Adipose tissue (tissue), 3 donors: ENCODE measurements around the gene GPHN. TPM values are rescaled to one million over a fixed set of nuclear protein-coding genes. Genes with fewer than 3 reads are reported as not detected.

Source experiments
- H3K27ac ChIP-seq: one replicate; pipeline ENCODE4 v1.5.1; 2013; ENCODE audit warnings: low read depth, low read length
- WGBS, 3 donors: extraction: QIAGEN DNeasy Blood & Tissue Kit; methylation state at CpG; one replicate each; pipeline ENCODE4 v1.1.7; 2013; 5-methylcytosine and 5-hydroxymethylcytosine counted together
- polyA plus RNA-seq, 3 donors: library from polyadenylated mRNA; stranded (reverse); fragments of 200-250 nt; gene quantifications; one replicate each; pipeline ENCODE4 v1.2.3, GENCODE V29; 2013
- donor health status: healthy with polysubstance abuse.
- donor health status: Bipolar disorder and iron deficiency.
- donor health status: healthy.

GPHN gene
- polyA plus RNA-seq, 3 donors = 13.6 to 17.9 (median 15.6) TPM

GRCh38 chr14:66972469-66972868, 464.5 kb downstream of the GPHN start:
- H3K27ac ChIP-seq = no peak overlapping the region
- 95 to 98% (median 97%) methylated on average over 1 of the region's 1 CpG for WGBS, 3 donors

- H3K27ac ChIP-seq = no peak overlapping the region
Measured at GRCh38 chr14:66974397-66975025, 466.6 kb downstream of the GPHN start.

GRCh38 chr14:66975251-66975650, 467.3 kb downstream of the GPHN start:
- H3K27ac ChIP-seq = no peak overlapping the region
- 90 to 97% (median 91%) methylated on average over 2 of the region's 2 CpGs for WGBS, 3 donors

GRCh38 chr14:66979101-66979974, 471.4 kb downstream of the GPHN start:
- WGBS, 3 donors = 76 to 94% (median 81%) methylated on average over 3 of the region's 3 CpGs
- H3K27ac ChIP-seq = no peak overlapping the region

GRCh38 chr14:66982247-66982646, 474.3 kb downstream of the GPHN start:
- no peak overlapping the region for H3K27ac ChIP-seq

GRCh38 chr14:66992776-66993175, 484.8 kb downstream of the GPHN start:
- 79 to 94% (median 87%) methylated on average over 2 of the region's 2 CpGs for WGBS, 3 donors
- no peak overlapping the region for H3K27ac ChIP-seq

GRCh38 chr14:66993512-66993911, 485.6 kb downstream of the GPHN start:
- 86 to 98% (median 98%) methylated on average over 1 of the region's 1 CpG for WGBS, 3 donors
- H3K27ac ChIP-seq = no peak overlapping the region

GRCh38 chr14:66998013-66998412, 490.1 kb downstream of the GPHN start:
- H3K27ac ChIP-seq = no peak overlapping the region
- WGBS, 3 donors = 86 to 90% (median 87%) methylated on average over 3 of the region's 3 CpGs

GRCh38 chr14:66999978-67000377, 492.0 kb downstream of the GPHN start:
- H3K27ac ChIP-seq = no peak overlapping the region

GRCh38 chr14:67002994-67003753, 495.2 kb downstream of the GPHN start:
- H3K27ac ChIP-seq = no peak overlapping the region

GRCh38 chr14:67004521-67004920, 496.6 kb downstream of the GPHN start:
- WGBS, 3 donors = 66 to 90% (median 89%) methylated on average over 2 of the region's 2 CpGs
- H3K27ac ChIP-seq = no peak overlapping the region

GRCh38 chr14:67010602-67011001, 502.7 kb downstream of the GPHN start:
- 57 to 100% (median 74%) methylated on average over 1 of the region's 1 CpG for WGBS, 3 donors
- H3K27ac ChIP-seq = no peak overlapping the region

GRCh38 chr14:67016856-67017255, 508.9 kb downstream of the GPHN start:
- H3K27ac ChIP-seq = no peak overlapping the region

GRCh38 chr14:67018720-67019119, 510.8 kb downstream of the GPHN start:
- H3K27ac ChIP-seq = no peak overlapping the region

GRCh38 chr14:67019796-67020195, 511.8 kb downstream of the GPHN start:
- 89 to 97% (median 92%) methylated on average over 3 of the region's 3 CpGs for WGBS, 3 donors
- no peak overlapping the region for H3K27ac ChIP-seq

- WGBS, 3 donors = 96 to 98% (median 97%) methylated on average over 3 of the region's 3 CpGs
Measured at GRCh38 chr14:67031920-67032774, 524.2 kb downstream of the GPHN start.

GRCh38 chr14:67045440-67045839, 537.5 kb downstream of the GPHN start:
- H3K27ac ChIP-seq = no peak overlapping the region

More at GRCh38 chr14:67031920-67032774, 524.2 kb downstream of the GPHN start:
- H3K27ac ChIP-seq = no peak overlapping the region

GRCh38 chr14:67050896-67051295, 542.9 kb downstream of the GPHN start:
- 96 to 99% (median 97%) methylated on average over 5 of the region's 5 CpGs for WGBS, 3 donors
- H3K27ac ChIP-seq = no peak overlapping the region

GRCh38 chr14:67056684-67057083, 548.7 kb downstream of the GPHN start:
- WGBS, 3 donors = 96 to 98% (median 98%) methylated on average over 12 to 21 of the region's 21 CpGs
- no peak overlapping the region for H3K27ac ChIP-seq
